Astrocyte (in vitro differentiated cells and primary cell): ENCODE data around the gene ARNT2.

Experiments
- EZH2 ChIP-seq: IDR thresholded peaks from 2 replicates; pipeline ENCODE4 v1.6.1; 2012; ENCODE audit warnings: mild to moderate bottlenecking, low read length, inconsistent platforms; ENCODE audit not compliant: insufficient read depth
- TF ChIP-seq, protein P1 (sequence below): IDR thresholded peaks from 2 replicates; pipeline ENCODE4 v1.5.1; 2011; ENCODE audit warnings: low read depth, mild to moderate bottlenecking, inconsistent platforms, low read length, moderate library complexity; ENCODE audit not compliant: insufficient read depth

DNA sequence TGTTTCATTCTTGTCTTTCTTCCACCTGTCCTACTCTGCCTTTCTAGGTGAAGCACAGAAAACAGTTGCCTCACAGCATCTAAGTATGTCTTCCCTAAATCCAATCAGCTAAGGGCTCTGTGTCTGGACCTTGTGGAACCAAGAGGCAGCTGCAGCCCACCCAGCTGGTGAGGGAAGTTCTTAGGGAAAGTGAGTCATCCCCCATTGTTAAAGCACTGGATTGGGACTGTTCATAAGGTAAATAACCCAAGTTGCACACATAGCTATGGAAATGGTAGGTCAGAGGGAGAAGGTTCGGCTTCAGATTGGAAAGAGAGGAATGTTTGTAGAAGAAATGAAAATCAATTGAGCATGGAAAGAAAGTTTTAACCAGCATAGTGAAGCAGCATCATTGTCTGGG, 18.0 kb upstream of the ARNT2 start:
- TF ChIP-seq, protein P1, sequence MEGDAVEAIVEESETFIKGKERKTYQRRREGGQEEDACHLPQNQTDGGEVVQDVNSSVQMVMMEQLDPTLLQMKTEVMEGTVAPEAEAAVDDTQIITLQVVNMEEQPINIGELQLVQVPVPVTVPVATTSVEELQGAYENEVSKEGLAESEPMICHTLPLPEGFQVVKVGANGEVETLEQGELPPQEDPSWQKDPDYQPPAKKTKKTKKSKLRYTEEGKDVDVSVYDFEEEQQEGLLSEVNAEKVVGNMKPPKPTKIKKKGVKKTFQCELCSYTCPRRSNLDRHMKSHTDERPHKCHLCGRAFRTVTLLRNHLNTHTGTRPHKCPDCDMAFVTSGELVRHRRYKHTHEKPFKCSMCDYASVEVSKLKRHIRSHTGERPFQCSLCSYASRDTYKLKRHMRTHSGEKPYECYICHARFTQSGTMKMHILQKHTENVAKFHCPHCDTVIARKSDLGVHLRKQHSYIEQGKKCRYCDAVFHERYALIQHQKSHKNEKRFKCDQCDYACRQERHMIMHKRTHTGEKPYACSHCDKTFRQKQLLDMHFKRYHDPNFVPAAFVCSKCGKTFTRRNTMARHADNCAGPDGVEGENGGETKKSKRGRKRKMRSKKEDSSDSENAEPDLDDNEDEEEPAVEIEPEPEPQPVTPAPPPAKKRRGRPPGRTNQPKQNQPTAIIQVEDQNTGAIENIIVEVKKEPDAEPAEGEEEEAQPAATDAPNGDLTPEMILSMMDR, result no peak
- no peak for TF ChIP-seq EZH2
